ENCODE measurements around the gene NTPCR. TPM values are rescaled to one million over a fixed set of nuclear protein-coding genes. Genes with fewer than 3 reads are reported as not detected.

NTPCR gene
- total RNA-seq, 1 donor from 2014 or later = 31.0 TPM

GRCh38 chr1:232949636-232950196 lies 695 bp upstream of the NTPCR start:
- no peak for TF ChIP-seq CTCF (conservative IDR thresholded peaks at IDR 0.05; ENCODE audit: low read depth, low read length)

GRCh38 chr1:232951180-232951579 lies 769 bp downstream of the NTPCR start:
- peak overlapping the region; percentile 94 for H3K4me3 ChIP-seq (ENCODE audit: low read depth, low read length)
- TF ChIP-seq CTCF (conservative IDR thresholded peaks at IDR 0.05; ENCODE audit: low read depth, low read length) = no peak
- DNase-seq (ENCODE audit: low read depth) = no peak

More at GRCh38 chr1:232949636-232950196, 695 bp upstream of the NTPCR start:
- H3K4me3 ChIP-seq (ENCODE audit: low read depth, low read length) = peak overlapping the region; percentile 94
- DNase-seq (ENCODE audit: low read depth) = no peak

GRCh38 chr1:232951605-232952004 lies 1.2 kb downstream of the NTPCR start:
- H3K4me3 ChIP-seq (ENCODE audit: low read depth, low read length) = peak overlapping the region; percentile 94
- no peak for DNase-seq (ENCODE audit: low read depth)
- TF ChIP-seq CTCF (conservative IDR thresholded peaks at IDR 0.05; ENCODE audit: low read depth, low read length) = no peak

- no peak overlapping the region for H3K4me3 ChIP-seq (ENCODE audit: low read depth, low read length)
- no peak for DNase-seq (ENCODE audit: low read depth)
- peak; percentile 76 for TF ChIP-seq CTCF (conservative IDR thresholded peaks at IDR 0.05; ENCODE audit: low read depth, low read length)
These were observed 2.4 kb downstream of the NTPCR start for GRCh38 chr1:232952514-232953499.

GRCh38 chr1:232954594-232955365 lies 4.4 kb downstream of the NTPCR start:
- DNase-seq (ENCODE audit: low read depth) = no peak
- TF ChIP-seq CTCF (conservative IDR thresholded peaks at IDR 0.05; ENCODE audit: low read depth, low read length) = no peak
- H3K4me3 ChIP-seq (ENCODE audit: low read depth, low read length) = no peak overlapping the region

GRCh38 chr1:232956081-232956480 lies 5.7 kb downstream of the NTPCR start:
- no peak overlapping the region for H3K4me3 ChIP-seq (ENCODE audit: low read depth, low read length)
- TF ChIP-seq CTCF (conservative IDR thresholded peaks at IDR 0.05; ENCODE audit: low read depth, low read length) = no peak
- DNase-seq (ENCODE audit: low read depth) = no peak

All from epithelial cell of proximal tubule (primary cell).